ENCODE measurements around the gene CRTC1. TPM values are rescaled to one million over a fixed set of nuclear protein-coding genes. Genes with fewer than 3 reads are reported as not detected.
A peak's percentile ranks its signal among the peaks of the same experiment; 100 is the strongest.
"Not testable (repeated sequence)": the region's sequence is repeated elsewhere in the genome, so short reads cannot be mapped to it uniquely, and the experiment has no call there.

CRTC1 gene
- total and polyA plus RNA-seq, 2 of the 13 experiments (the other 11 are each of a cell fraction or from before 2014, with no cell fraction given), result 2.0 to 2.7 TPM

DNA sequence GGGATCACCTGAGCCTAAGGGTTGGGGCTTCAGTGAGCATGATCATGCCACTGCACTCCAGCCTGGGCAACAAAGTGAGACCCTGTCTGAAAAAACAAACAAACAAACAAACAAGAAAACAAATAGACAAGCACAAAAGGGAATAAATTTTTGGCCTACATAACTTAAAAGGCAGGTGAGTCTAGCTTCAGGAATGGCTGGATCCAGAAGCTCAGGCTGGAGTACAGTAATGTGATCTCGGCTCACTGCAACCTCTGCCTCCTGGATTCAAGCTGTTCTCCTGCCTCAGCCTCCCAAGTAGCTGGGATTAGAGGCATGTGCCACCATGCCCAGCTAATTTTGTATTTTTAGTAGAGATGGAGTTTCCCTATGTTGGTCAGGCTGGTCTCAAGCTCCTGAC, 3.3 kb upstream of the CRTC1 start:
- H4K20me1 ChIP-seq (ENCODE audit: insufficient read depth, low read length); H3K4me2 ChIP-seq (ENCODE audit: low read depth, low read length); H3K27me3 ChIP-seq (ENCODE audit: control insufficient read depth in 1 of 2, insufficient read depth in 2 of 2, low read length in 2 of 2); H3K9me3 ChIP-seq (ENCODE audit: low read length); H3K4me3 ChIP-seq (replicated peaks in 1 of 3; ENCODE audit: insufficient read depth in 1 of 3, low read depth in 2 of 3, low read length in 3 of 3); H2AFZ ChIP-seq (ENCODE audit: low read length); H3K27ac ChIP-seq (ENCODE audit: extremely low read length, insufficient read depth, low read length); CTCF ChIA-PET (ENCODE audit: low intra/inter-chr PET ratio, low total read pairs); ATAC-seq; H3K36me3 ChIP-seq (replicated peaks in 1 of 2; ENCODE audit: control insufficient read depth in 1 of 2, insufficient read depth in 2 of 2, low read length in 2 of 2); BruUV-seq (replicated peaks); H3K9ac ChIP-seq (ENCODE audit: insufficient read depth, low read depth, low read length); in situ Hi-C loops (cut with HindIII; ENCODE audit: extremely low pct_ligation_motif_present, low pct_unique_long_range_greater_than_20kb); FAIRE-seq; DNase-seq (ENCODE audit: low spot score): not testable (repeated sequence)
- WGBS (ENCODE audit: low lambda C conversion rate), result 88% methylated on average over 1 of the region's 1 CpG
- intact Hi-C loops (cut with micrococcal nuclease; ENCODE audit: unreplicated experiment), result loop anchor here (10.0 kb wide), 1 partner anchor 55 kb away; no protein-coding TSS in a partner anchor
- H3K79me2 ChIP-seq (ENCODE audit: insufficient read depth, low read length), result peaks cover 13% of the 10 kb centered on the region
- peaks cover 55% of the 10 kb centered on the region for H3K4me1 ChIP-seq (ENCODE audit: insufficient read depth, low read length)
- POLR2A ChIA-PET, result interaction anchor here (1.1 kb wide), 1 partner anchor 51 kb away, joined by 3 read pairs; no protein-coding TSS in a partner anchor
- peak; percentile 98 for TF ChIP-seq ZNF329 (CRISPR knock-in tag; IDR thresholded peaks at IDR 0.05; ENCODE audit: low read depth)

DNA sequence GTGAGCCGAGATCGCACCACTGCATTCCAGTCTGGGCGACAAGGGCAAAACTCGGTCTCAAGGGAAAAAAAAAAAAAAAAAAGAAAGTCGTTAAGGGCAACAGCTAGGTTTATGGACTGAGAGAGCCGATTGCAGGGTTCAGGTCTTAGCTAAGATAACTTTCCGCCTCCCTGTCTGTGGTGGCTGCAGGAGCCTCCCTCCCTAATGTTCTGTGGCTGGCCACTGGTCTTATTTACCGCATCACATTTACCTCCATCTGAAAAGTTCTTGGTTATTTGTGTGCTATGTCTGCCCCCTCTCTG, 722 bp upstream of the CRTC1 start:
- no peaks in the 10 kb centered on the region for H3K9me3 ChIP-seq (ENCODE audit: low read length)
- in situ Hi-C loops (cut with HindIII; ENCODE audit: extremely low pct_ligation_motif_present, low pct_unique_long_range_greater_than_20kb) (no loop called here), intact Hi-C loops (cut with micrococcal nuclease; ENCODE audit: unreplicated experiment) (loop anchor here (10.0 kb wide), 1 partner anchor 52 kb away; no protein-coding TSS in a partner anchor)
- H3K36me3 ChIP-seq (replicated peaks in 1 of 2; ENCODE audit: control insufficient read depth in 1 of 2, insufficient read depth in 2 of 2, low read length in 2 of 2), result no peaks in the 10 kb centered on the region
- peak overlapping the region; percentile 100 for H3K4me2 ChIP-seq (ENCODE audit: low read depth, low read length)
- no TSS peak for BruUV-seq (replicated peaks)
- H3K27me3 ChIP-seq (ENCODE audit: control insufficient read depth in 1 of 2, insufficient read depth in 2 of 2, low read length in 2 of 2), result no peaks in the 10 kb centered on the region; a peak in 1 of 5 replicates
- H4K20me1 ChIP-seq (ENCODE audit: insufficient read depth, low read length), result no peaks in the 10 kb centered on the region; the same call in 1 of the 2 replicates
- H3K4me1 ChIP-seq (ENCODE audit: insufficient read depth, low read length), result peaks cover 47% of the 10 kb centered on the region
- DNase-seq (ENCODE audit: low spot score), result no peak
- no peak for FAIRE-seq
- peaks cover 34% of the 10 kb centered on the region for H3K79me2 ChIP-seq (ENCODE audit: insufficient read depth, low read length)
- H3K27ac ChIP-seq (ENCODE audit: extremely low read length, insufficient read depth, low read length), result peak overlapping the region; percentile 66
- H3K9ac ChIP-seq (ENCODE audit: insufficient read depth, low read depth, low read length), result peak overlapping the region; percentile 73
- WGBS (ENCODE audit: low lambda C conversion rate), result 13% methylated on average over 8 of the region's 8 CpGs
- no peak overlapping the region for H2AFZ ChIP-seq (ENCODE audit: low read length)
- ChIA-PET CTCF (ENCODE audit: low intra/inter-chr PET ratio, low total read pairs) (no interaction called here), POLR2A (interaction anchor here (1.0 to 1.1 kb wide), 2 partner anchors 58 to 59 kb away, joined by 3 to 4 read pairs; no protein-coding TSS in a partner anchor)
- peak overlapping the region; percentile 63 to 86 (median 77) for H3K4me3 ChIP-seq (replicated peaks in 1 of 3; ENCODE audit: insufficient read depth in 1 of 3, low read depth in 2 of 3, low read length in 3 of 3)
- TF ChIP-seq TGIF2 (CRISPR knock-in tag; IDR thresholded peaks at IDR 0.05) (no peak), YY1 (IDR thresholded peaks at IDR 0.05; ENCODE audit: insufficient read depth, insufficient replicate concordance, low read depth, low read length) (no peak), ZBTB38 (CRISPR knock-in tag; IDR thresholded peaks at IDR 0.05) (peak; percentile 7; the same call in 1 of the 2 replicates), MTA1 (CRISPR knock-in tag; IDR thresholded peaks at IDR 0.05; ENCODE audit: borderline replicate concordance) (0 out of 2 replicates have a peak, but pooled peaks have one; percentile 12), ZNF251 (CRISPR knock-in tag; IDR thresholded peaks at IDR 0.05) (no peak), LCORL (IDR thresholded peaks at IDR 0.05) (no peak), LCORL (CRISPR knock-in tag; IDR thresholded peaks at IDR 0.05) (0 out of 2 replicates have a peak, but pooled peaks have one; percentile 12)
- TF ChIP-seq, protein P1, sequence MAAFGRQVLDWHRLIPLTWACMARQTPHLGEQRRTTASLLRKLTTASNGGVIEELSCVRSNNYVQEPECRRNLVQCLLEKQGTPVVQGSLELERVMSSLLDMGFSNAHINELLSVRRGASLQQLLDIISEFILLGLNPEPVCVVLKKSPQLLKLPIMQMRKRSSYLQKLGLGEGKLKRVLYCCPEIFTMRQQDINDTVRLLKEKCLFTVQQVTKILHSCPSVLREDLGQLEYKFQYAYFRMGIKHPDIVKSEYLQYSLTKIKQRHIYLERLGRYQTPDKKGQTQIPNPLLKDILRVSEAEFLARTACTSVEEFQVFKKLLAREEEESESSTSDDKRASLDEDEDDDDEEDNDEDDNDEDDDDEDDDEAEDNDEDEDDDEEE (CRISPR knock-in tag; IDR thresholded peaks at IDR 0.05), result peak; percentile 59; the same call in 1 of the 2 replicates
- TF ChIP-seq, protein P2, sequence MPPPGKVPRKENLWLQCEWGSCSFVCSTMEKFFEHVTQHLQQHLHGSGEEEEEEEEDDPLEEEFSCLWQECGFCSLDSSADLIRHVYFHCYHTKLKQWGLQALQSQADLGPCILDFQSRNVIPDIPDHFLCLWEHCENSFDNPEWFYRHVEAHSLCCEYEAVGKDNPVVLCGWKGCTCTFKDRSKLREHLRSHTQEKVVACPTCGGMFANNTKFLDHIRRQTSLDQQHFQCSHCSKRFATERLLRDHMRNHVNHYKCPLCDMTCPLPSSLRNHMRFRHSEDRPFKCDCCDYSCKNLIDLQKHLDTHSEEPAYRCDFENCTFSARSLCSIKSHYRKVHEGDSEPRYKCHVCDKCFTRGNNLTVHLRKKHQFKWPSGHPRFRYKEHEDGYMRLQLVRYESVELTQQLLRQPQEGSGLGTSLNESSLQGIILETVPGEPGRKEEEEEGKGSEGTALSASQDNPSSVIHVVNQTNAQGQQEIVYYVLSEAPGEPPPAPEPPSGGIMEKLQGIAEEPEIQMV (CRISPR knock-in tag; IDR thresholded peaks at IDR 0.05; ENCODE audit: low read depth), result no peak
- TF ChIP-seq, protein P3, sequence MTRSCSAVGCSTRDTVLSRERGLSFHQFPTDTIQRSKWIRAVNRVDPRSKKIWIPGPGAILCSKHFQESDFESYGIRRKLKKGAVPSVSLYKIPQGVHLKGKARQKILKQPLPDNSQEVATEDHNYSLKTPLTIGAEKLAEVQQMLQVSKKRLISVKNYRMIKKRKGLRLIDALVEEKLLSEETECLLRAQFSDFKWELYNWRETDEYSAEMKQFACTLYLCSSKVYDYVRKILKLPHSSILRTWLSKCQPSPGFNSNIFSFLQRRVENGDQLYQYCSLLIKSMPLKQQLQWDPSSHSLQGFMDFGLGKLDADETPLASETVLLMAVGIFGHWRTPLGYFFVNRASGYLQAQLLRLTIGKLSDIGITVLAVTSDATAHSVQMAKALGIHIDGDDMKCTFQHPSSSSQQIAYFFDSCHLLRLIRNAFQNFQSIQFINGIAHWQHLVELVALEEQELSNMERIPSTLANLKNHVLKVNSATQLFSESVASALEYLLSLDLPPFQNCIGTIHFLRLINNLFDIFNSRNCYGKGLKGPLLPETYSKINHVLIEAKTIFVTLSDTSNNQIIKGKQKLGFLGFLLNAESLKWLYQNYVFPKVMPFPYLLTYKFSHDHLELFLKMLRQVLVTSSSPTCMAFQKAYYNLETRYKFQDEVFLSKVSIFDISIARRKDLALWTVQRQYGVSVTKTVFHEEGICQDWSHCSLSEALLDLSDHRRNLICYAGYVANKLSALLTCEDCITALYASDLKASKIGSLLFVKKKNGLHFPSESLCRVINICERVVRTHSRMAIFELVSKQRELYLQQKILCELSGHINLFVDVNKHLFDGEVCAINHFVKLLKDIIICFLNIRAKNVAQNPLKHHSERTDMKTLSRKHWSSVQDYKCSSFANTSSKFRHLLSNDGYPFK (CRISPR knock-in tag; IDR thresholded peaks at IDR 0.05; ENCODE audit: borderline replicate concordance), result 0 out of 2 replicates have a peak, but pooled peaks have one; percentile 12
- ATAC-seq, result peak; percentile 17

Measured in HepG2 (cell line).